Heart right ventricle (tissue), 16 donors: ENCODE measurements around the gene FBXO45. TPM values are rescaled to one million over a fixed set of nuclear protein-coding genes. Genes with fewer than 3 reads are reported as not detected.

Experiments
- ATAC-seq, 8 donors: fragments of 200-7000 bp; cut with Tn5 transposase; one replicate each; pipeline ENCODE4 v1.9.1; 2020; ENCODE audit warnings: mild to moderate bottlenecking in 8 of 8, moderate library complexity in 8 of 8, moderate number of reproducible peaks in 1 of 8
- DNase-seq, 2 donors: peaks; one replicate each; pipeline ENCODE4 v3.0.0-alpha.2; 2020
- H3K27ac ChIP-seq, 10 donors: fragments of 200-600 bp; sonication (generic) in 2 of 10; one replicate each; pipeline versions ENCODE4 v1.5.0 to v1.8.0; 2020 to 2022; ENCODE audit warnings: mild to moderate bottlenecking in 3 of 10
- H3K27me3 ChIP-seq, 7 donors: fragments of 200-600 bp; one replicate each; pipeline ENCODE4 v1.8.0; 2021 to 2022; ENCODE audit warnings: mild to moderate bottlenecking in 2 of 7
- H3K36me3 ChIP-seq, 9 donors: fragments of 200-600 bp; sonication (generic) in 1 of 9; one replicate each; pipeline versions ENCODE4 v1.5.0 to v1.8.0; 2020 to 2022; ENCODE audit warnings: mild to moderate bottlenecking in 2 of 9
- H3K4me1 ChIP-seq, 9 donors: fragments of 200-600 bp; sonication (generic) in 1 of 9; one replicate each; pipeline versions ENCODE4 v1.5.0 to v1.8.0; 2020 to 2022; ENCODE audit warnings: mild to moderate bottlenecking in 4 of 9
- H3K4me3 ChIP-seq, 10 donors: fragments of 200-600 bp; sonication (generic) in 2 of 10; one replicate each; pipeline versions ENCODE4 v1.5.0 to v1.8.0; 2020 to 2022; ENCODE audit warnings: mild to moderate bottlenecking in 7 of 10, moderate library complexity in 2 of 10
- H3K9me3 ChIP-seq, 11 donors: fragments of 200-600 bp in 10 of 11; sonication (generic) in 2 of 11; one replicate each; pipeline versions ENCODE4 v1.5.0 to v1.8.0; 2013 to 2022; ENCODE audit warnings: mild to moderate bottlenecking in 2 of 11, control low read depth in 1 of 11, moderate library complexity in 1 of 11
- WGBS, 2 donors: extraction: QIAGEN DNeasy Blood & Tissue Kit; methylation state at CpG; one replicate each; pipeline ENCODE4 v1.1.7; 2013; ENCODE audit warnings: inconsistent platforms in 1 of 2; 5-methylcytosine and 5-hydroxymethylcytosine counted together
- intact Hi-C, 10 donors: fragments of 100-400 bp; cut with DNase I; formaldehyde crosslinking; loops; one replicate each; pipeline versions ENCODE4 v1.11.1 to v1.14.2; 2022
- polyA plus RNA-seq, 2 donors: library from polyadenylated mRNA; stranded (reverse); fragments of 200-250 nt; gene quantifications; one replicate each; pipeline ENCODE4 v1.2.3, GENCODE V29; 2013
- total RNA-seq, 10 donors: library from RNA; stranded (reverse); fragmentation: NEBNext Ultra II Directional in 3 of 10; extraction: Animal tissue kit (Norgen Biotek cat#: 25700) in 3 of 10; gene quantifications; one replicate each; pipeline versions ENCODE4 v1.2.1 to v1.2.4, GENCODE V29; 2021 to 2023
- TF ChIP-seq, protein P1 (sequence below), 9 donors: fragments of 200-600 bp; sonication (generic) in 2 of 9; IDR thresholded peaks; one replicate each; pipeline versions ENCODE4 v1.5.0 to v1.8.0; 2021 to 2022; ENCODE audit warnings: antibody characterized with exemption in 9 of 9, mild to moderate bottlenecking in 5 of 9, moderate library complexity in 1 of 9
- donor health status: Arrhythmogenic right ventricular cardiomyopathy.
- donor health status: ischemic (EF 13 %, LVEDD 7.1; RV severe dilation, severe dysfunction).
- donor health status: healthy with polysubstance abuse.
- donor health status: DM: no; HTN: yes; CAD: no.
- donor health status: DM: no; HTN: no; CAD: no.
- donor health status: ischemic (EF 25% LVEDD 6.9; RV normal size, moderate dysfunction).
- donor health status: ischemic (EF 25% LVEDD 5.7; RV mildly dilated, moderate dysfunction).
- donor health status: healthy.
- donor health status: DM: yes; HTN: yes; CAD: no.
- donor health status: Ischemic cardiomyopathy.
- donor health status: ischemic (EF 35%, LVEDD 5.7; RV mildly dilated, moderate dysfunction).
- donor health status: nonischemic (EF 11% LVEDD 7.7; RV severe dilation, severe dysfunction).
- donor health status: DM: yes; HTN: yes; CAD: no.
- donor health status: PGD.
- donor health status: ischemic (EF 29% LVEDD 5.4; RV normal size, mild dysfunction).
- donor health status: nonischemic (EF 23%, LVEDD 6.1; RV moderate dilation, normal function).

The FBXO45 gene
- total and polyA plus RNA-seq, 12 donors, result 2.0 to 10.2 (median 5.8) TPM

DNA sequence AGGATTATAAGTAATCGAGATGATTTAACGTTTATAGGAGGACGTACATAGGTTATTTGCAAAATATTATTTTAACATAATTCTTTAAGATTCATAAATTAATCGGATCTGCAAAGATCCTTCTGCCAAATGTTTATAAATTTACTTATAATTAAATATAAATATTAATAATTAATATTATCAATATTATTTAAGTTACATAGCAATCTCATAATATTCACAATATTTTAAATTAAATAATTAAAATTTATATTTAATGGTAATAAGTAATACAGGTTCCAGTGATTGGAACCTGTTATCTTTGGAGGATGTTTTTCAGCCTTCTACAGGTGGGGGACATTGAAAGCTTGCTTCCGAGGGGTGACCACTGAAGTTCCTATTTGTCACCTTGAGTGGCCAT is 16.2 kb upstream of the FBXO45 start:
- H3K9me3 ChIP-seq, result peaks cover 0 to 17% (median 0%) of the 10 kb centered on the region in 11 donors
- no peak overlapping the region for H3K4me3 ChIP-seq
- TF ChIP-seq, protein P1, sequence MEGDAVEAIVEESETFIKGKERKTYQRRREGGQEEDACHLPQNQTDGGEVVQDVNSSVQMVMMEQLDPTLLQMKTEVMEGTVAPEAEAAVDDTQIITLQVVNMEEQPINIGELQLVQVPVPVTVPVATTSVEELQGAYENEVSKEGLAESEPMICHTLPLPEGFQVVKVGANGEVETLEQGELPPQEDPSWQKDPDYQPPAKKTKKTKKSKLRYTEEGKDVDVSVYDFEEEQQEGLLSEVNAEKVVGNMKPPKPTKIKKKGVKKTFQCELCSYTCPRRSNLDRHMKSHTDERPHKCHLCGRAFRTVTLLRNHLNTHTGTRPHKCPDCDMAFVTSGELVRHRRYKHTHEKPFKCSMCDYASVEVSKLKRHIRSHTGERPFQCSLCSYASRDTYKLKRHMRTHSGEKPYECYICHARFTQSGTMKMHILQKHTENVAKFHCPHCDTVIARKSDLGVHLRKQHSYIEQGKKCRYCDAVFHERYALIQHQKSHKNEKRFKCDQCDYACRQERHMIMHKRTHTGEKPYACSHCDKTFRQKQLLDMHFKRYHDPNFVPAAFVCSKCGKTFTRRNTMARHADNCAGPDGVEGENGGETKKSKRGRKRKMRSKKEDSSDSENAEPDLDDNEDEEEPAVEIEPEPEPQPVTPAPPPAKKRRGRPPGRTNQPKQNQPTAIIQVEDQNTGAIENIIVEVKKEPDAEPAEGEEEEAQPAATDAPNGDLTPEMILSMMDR (IDR thresholded peaks at IDR 0.05), result no peak
- no peak overlapping the region for H3K27ac ChIP-seq
- intact Hi-C loops, result no loop called here
- H3K36me3 ChIP-seq, result peaks cover 0 to 20% (median 0%) of the 10 kb centered on the region in 9 donors
- no peak for ATAC-seq
- no peaks in the 10 kb centered on the region for H3K27me3 ChIP-seq
- 97 to 98% methylated on average over 5 of the region's 5 CpGs for WGBS, 2 donors
- peaks cover 0 to 10% (median 0%) of the 10 kb centered on the region in 9 donors for H3K4me1 ChIP-seq
- no peak for DNase-seq

DNA sequence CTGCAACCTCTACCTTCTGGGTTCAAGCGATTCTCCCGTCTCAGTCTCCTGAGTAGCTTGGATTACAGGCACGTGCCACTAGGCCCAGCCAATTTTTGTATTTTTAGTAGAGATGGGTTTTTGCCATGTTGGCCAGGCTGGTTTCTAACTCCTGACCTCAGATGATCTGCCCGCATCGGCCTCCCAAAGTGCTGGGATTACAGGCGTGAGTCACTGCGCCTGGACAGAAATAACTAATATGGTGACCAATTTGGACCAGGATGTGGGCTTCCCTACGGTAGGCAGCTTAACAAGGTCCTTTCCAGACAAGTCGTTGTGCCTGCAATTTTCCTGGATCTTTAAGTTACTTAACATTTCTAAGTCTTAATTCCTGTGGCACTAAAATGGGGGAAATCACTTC is 14.9 kb upstream of the FBXO45 start:
- intact Hi-C loops, result no loop called here

DNA sequence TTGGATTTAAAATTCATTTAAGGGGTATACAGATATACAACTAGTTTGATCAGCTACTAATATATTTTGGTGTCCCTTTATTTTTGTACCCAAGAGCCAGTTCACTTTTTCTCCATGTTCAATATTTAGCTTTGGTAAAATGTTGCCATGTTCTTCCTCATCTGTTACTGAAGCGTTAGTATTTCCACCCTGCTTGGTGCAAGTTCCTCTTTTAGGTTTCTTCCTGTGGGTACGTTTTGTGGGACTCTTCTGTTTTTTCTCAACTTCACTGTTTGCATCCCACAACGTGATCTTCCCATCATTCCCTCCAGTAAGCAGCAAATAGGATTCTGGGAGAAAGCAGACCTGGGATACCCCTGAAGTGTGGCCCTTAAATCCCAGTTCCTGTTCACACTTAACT is 14.3 kb upstream of the FBXO45 start:
- H3K36me3 ChIP-seq, result peaks cover 0 to 34% (median 0%) of the 10 kb centered on the region in 9 donors
- H3K4me3 ChIP-seq, result no peak overlapping the region
- no peak for ATAC-seq
- H3K9me3 ChIP-seq, result peaks cover 0 to 13% (median 0%) of the 10 kb centered on the region in 11 donors
- no peak overlapping the region for H3K27ac ChIP-seq
- no peaks in the 10 kb centered on the region for H3K27me3 ChIP-seq
- no peak for DNase-seq
- peaks cover 0 to 10% (median 0%) of the 10 kb centered on the region in 9 donors for H3K4me1 ChIP-seq
- 76 to 77% methylated on average over 3 of the region's 3 CpGs for WGBS, 2 donors
- TF ChIP-seq, protein P1 (IDR thresholded peaks at IDR 0.05), result no peak
- intact Hi-C loops, result no loop called here

More for the DNA sequence above, 14.9 kb upstream of the FBXO45 start:
- Histone ChIP-seq H3K9me3 (peaks cover 0 to 17% (median 0%) of the 10 kb centered on the region in 11 donors), H3K36me3 (peaks cover 0 to 27% (median 0%) of the 10 kb centered on the region in 9 donors), H3K27me3 (no peaks in the 10 kb centered on the region), H3K4me1 (peaks cover 0 to 10% (median 0%) of the 10 kb centered on the region in 9 donors), H3K4me3 (no peak overlapping the region), H3K27ac (no peak overlapping the region)
- DNase-seq (no peak), ATAC-seq (no peak)
- 92 to 96% methylated on average over 9 of the region's 9 CpGs for WGBS, 2 donors
- TF ChIP-seq, protein P1 (IDR thresholded peaks at IDR 0.05), result no peak

DNA sequence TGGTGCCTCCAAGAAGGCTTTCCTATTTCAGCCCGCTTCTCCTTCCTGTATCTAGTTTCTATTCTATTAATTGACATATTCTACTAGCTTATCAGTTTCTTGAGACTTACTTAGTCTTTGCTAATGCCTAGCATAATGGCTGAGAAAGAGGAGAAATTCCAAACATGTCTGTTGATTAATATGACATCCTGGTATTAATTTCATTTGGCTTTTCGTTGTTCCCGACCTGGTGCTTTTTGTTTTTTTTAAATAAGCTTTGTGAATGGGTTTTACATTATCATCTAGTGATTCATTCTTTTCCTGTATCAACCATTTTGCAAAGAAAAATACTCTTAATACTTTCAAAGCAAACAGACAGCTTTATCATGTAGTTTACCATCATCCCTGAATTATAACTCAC is 13.2 kb upstream of the FBXO45 start:
- intact Hi-C loops, result no loop called here
- Histone ChIP-seq H3K9me3 (peaks cover 0 to 2% (median 0%) of the 10 kb centered on the region in 11 donors), H3K27ac (no peak overlapping the region), H3K27me3 (no peaks in the 10 kb centered on the region), H3K4me1 (peaks cover 0 to 10% (median 0%) of the 10 kb centered on the region in 9 donors), H3K36me3 (peaks cover 0 to 44% (median 4%) of the 10 kb centered on the region in 9 donors), H3K4me3 (no peak overlapping the region)
- TF ChIP-seq, protein P1 (IDR thresholded peaks at IDR 0.05), result no peak
- WGBS, 2 donors, result 86% methylated on average over 3 of the region's 3 CpGs
- no peak for ATAC-seq
- no peak for DNase-seq
